Tongue (tissue), 2 donors: ENCODE data around the gene INPP5E. TPM values are rescaled to one million over a fixed set of nuclear protein-coding genes. Genes with fewer than 3 reads are reported as not detected.
"Not testable (repeated sequence)": the region's sequence is repeated elsewhere in the genome, so short reads cannot be mapped to it uniquely, and the experiment has no call there.

Experiments used
- DNase-seq: peaks from one replicate; pipeline ENCODE4 v3.0.0-alpha.2; 2015
- total RNA-seq: library from RNA; depleted of rRNA; stranded (reverse); fragments of >200 nt; gene quantifications from one replicate; pipeline ENCODE4 v1.2.3, GENCODE V29; 2014

INPP5E gene
- total RNA-seq, 1 donor from 2014 or later: 8.4 TPM

GRCh38 chr9:136429683-136430491, 9.8 kb downstream of the INPP5E start:
- DNase-seq: no peak

GRCh38 chr9:136429075-136429628, 10.5 kb downstream of the INPP5E start:
- DNase-seq: no peak

GRCh38 chr9:136426787-136427186, 12.9 kb downstream of the INPP5E start:
- DNase-seq: no peak

- not testable (repeated sequence) for DNase-seq
Observed at GRCh38 chr9:136425367-136425766, 14.3 kb downstream of the INPP5E start.

- DNase-seq: no peak
Observed at GRCh38 chr9:136424750-136425362, 14.8 kb downstream of the INPP5E start.

- no peak for DNase-seq
Observed at GRCh38 chr9:136423432-136424146, 16.1 kb downstream of the INPP5E start.

- no peak for DNase-seq
Observed at GRCh38 chr9:136422876-136423275, 16.8 kb downstream of the INPP5E start.

GRCh38 chr9:136421791-136422190, 17.9 kb downstream of the INPP5E start:
- DNase-seq: no peak

- no peak for DNase-seq
Observed at GRCh38 chr9:136419092-136419420, 20.6 kb downstream of the INPP5E start.

- DNase-seq: no peak
Observed at GRCh38 chr9:136418182-136419091, 21.2 kb downstream of the INPP5E start.

- no peak for DNase-seq
Observed at GRCh38 chr9:136416914-136417313, 22.7 kb downstream of the INPP5E start.

- no peak for DNase-seq
Observed at GRCh38 chr9:136416427-136416826, 23.2 kb downstream of the INPP5E start.

- no peak for DNase-seq
Observed at GRCh38 chr9:136412962-136413361, 26.7 kb downstream of the INPP5E start.

- no peak for DNase-seq
Observed at GRCh38 chr9:136411378-136411777, 28.3 kb downstream of the INPP5E start.

- DNase-seq: peak; percentile 96
Observed at GRCh38 chr9:136410500-136411287, 29.0 kb downstream of the INPP5E start, which contains the start of the genes ENTR1 and PMPCA. ENTR1 (minus strand) TSS chr9:136410614; CDS start chr9:136410397, 217 bp downstream. PMPCA (plus strand) TSS chr9:136410658; CDS start chr9:136410669, 11 bp downstream.

- peak; percentile 25 for DNase-seq
Observed at GRCh38 chr9:136409557-136410455, 29.8 kb downstream of the INPP5E start.

- no peak for DNase-seq
Observed at GRCh38 chr9:136407911-136408310, 31.7 kb downstream of the INPP5E start.

GRCh38 chr9:136407061-136407460, 32.6 kb downstream of the INPP5E start:
- DNase-seq: not testable (repeated sequence)

GRCh38 chr9:136405904-136406303, 33.7 kb downstream of the INPP5E start:
- DNase-seq: not testable (repeated sequence)

GRCh38 chr9:136405481-136405880, 34.2 kb downstream of the INPP5E start:
- no peak for DNase-seq
